Activated CD4-positive, alpha-beta T cell treated with anti-CD3 and anti-CD28 coated beads for 36 hours (primary cell): ENCODE results near the gene ARV1. TPM values are rescaled to one million over a fixed set of nuclear protein-coding genes. Genes with fewer than 3 reads are reported as not detected.
"Not testable (repeated sequence)": the region's sequence is repeated elsewhere in the genome, so short reads cannot be mapped to it uniquely, and the experiment has no call there.

Experiments used
- ATAC-seq: fragments of 200-7000 bp; cut with Tn5 transposase; one replicate; pipeline ENCODE4 v1.10.0; 2021; ENCODE audit warnings: mild to moderate bottlenecking, moderate library complexity
- CTCF ChIA-PET: fragments of 350-600 bp; sonication (Branson Sonifier 250); formaldehyde crosslinking; loops from one replicate; lab custom pipeline; 2021; ENCODE audit warnings: antibody characterized with exemption; lab: Charles Lee
- POLR2A ChIA-PET: fragments of 350-600 bp; sonication (Branson Sonifier 250); formaldehyde crosslinking; loops from one replicate; lab custom pipeline; 2021; ENCODE audit warnings: antibody characterized with exemption, inconsistent platforms; lab: Charles Lee
- DNase-seq: peaks from one replicate; pipeline ENCODE4 v3.0.0-alpha.2; 2020
- H3K27ac Mint-ChIP-seq: one replicate; pipeline ENCODE4 v1.8.0; 2021; ENCODE audit warnings: mixed read lengths
- H3K27me3 Mint-ChIP-seq: one replicate; pipeline ENCODE4 v1.8.0; 2021; ENCODE audit warnings: mixed read lengths
- H3K36me3 Mint-ChIP-seq: one replicate; pipeline ENCODE4 v1.8.0; 2021; ENCODE audit warnings: low read depth, mixed read lengths
- H3K4me1 Mint-ChIP-seq: one replicate; pipeline ENCODE4 v1.8.0; 2021; ENCODE audit warnings: mixed read lengths
- H3K4me3 Mint-ChIP-seq: one replicate; pipeline ENCODE4 v1.8.0; 2021; ENCODE audit warnings: mild to moderate bottlenecking, moderate library complexity, mixed read lengths
- H3K9me3 Mint-ChIP-seq: one replicate; pipeline ENCODE4 v1.8.0; 2021; ENCODE audit warnings: low read depth, mixed read lengths
- intact Hi-C, 2 experiments: fragments of 100-400 bp; cut with DNase I in 1 of 2; cut with micrococcal nuclease in 1 of 2; formaldehyde crosslinking; loops; one replicate each; pipeline versions ENCODE4 v1.14.2 to v1.15.1; 2022 to 2024; cut with DNase I, micrococcal nuclease
- total RNA-seq, 2 experiments: library from RNA; stranded (reverse); gene quantifications; one replicate each; pipeline ENCODE4 v1.2.3, GENCODE V29; 2021

Gene ARV1
- total RNA-seq, 2 experiments from 2014 or later = 16.2 to 16.9 TPM

DNA sequence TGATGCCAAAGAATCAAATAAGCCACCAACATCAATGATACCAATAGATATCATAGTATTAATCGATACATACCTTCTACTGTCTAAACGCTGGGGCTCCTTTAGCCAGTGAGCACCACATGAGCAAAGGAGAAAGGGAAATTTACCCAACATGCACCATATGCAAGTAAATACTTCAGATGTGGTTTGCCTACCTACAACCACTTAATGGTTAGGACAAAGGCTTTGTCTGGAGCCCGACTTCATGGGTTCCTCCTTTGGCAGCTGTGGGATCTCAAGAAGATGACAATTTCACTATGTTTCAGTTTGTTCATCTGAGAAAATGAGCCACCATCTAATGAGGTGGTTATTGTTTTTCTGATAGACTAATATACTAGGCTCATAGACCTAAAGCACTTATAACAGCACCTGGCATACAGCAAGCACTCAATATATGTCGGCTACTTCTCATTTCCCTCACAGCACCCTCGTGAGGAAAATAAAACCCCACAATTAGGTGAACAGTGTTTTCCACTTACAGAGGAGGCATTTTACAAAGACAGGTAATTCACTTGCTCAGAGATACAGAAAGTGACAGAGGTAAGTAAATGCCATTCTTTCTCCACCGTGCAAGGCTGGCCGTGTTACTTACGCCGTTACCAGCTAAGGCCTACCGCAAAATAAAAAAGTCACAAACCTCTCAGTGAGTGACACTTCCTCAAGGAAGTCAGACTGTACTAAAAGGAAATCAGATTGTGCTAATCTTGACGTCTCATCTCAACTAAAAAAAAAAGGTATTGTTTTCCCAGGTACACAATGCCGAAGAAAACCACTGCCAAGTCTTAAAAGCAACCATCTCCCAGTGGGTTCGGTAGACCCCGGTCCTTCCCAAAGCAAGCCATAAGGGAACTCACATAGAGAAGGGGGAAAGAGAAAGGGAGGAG lies 1.8 kb upstream of the ARV1 start:
- Mint-ChIP-seq H3K27me3 (no peaks in the 10 kb centered on the region), H3K9me3 (no peaks in the 10 kb centered on the region), H3K4me1 (peaks cover 49% of the 10 kb centered on the region), H3K4me3 (peak overlapping the region; percentile 86), H3K36me3 (peaks cover 25% of the 10 kb centered on the region), H3K27ac (peak overlapping the region; percentile 98)
- ChIA-PET POLR2A (no interaction called here), CTCF (interaction anchor here (1.0 to 1.1 kb wide), 2 partner anchors 18 to 54 kb away, joined by 3 to 4 read pairs; no protein-coding TSS in a partner anchor)
- DNase-seq = peak; percentile 30
- intact Hi-C loops = loop anchor here (5.0 to 10.0 kb wide), 5 partner anchors 110 to 1635 kb away; partner anchors contain the start of genes C1orf198 (in 1 of the 2), CCSAP (in 1 of the 2), EGLN1 (in 1 of the 2) and NUP133 (in 1 of the 2)
- ATAC-seq = no peak

DNA sequence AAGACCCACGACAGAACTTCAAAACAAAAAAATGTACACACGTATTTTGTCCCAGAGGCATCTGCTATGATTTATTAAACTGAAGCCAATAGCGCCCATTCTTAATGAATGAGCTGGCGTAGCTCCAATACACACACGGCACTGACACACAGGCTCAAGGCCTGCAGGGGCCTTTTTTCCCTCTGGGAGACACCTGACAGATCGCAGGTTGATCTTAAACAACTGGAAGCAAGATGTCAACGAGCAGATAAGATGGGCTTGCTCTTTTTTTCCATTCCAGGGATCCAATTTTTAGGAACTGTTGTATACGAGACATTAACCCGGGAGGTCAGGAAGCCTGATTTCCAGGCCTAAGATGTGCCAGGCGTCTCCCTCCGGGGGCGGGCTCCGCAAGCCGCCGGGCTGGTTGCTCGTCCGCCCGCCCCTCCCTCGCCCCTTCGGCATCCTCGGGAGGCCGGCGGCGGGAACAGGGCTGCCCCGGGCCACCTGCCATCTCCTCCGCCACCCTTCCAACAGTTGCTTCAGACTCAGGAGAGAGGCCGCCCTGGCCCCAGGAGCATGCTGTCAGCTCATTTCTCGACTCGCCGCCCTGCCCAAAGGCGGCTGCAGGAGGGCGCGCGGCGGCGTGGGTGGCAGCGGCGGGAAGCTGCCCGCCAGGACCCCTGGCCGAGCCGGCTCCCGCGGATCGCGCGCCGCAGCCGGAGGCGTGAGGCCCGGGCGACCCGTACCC lies 968 bp upstream of the ARV1 start:
- DNase-seq (peak; percentile 65), ATAC-seq (no peak)
- intact Hi-C loops = loop anchor here (1.0 to 10.0 kb wide), 11 partner anchors 61 to 1636 kb away; partner anchors contain the start of genes C1orf198 (in 1 of the 2), CCSAP (in 1 of the 2), COG2 (in 1 of the 2) and EGLN1 (in 1 of the 2)
- Mint-ChIP-seq H3K36me3 (peaks cover 25% of the 10 kb centered on the region), H3K27ac (peak overlapping the region; percentile 98), H3K4me3 (peak overlapping the region; percentile 86), H3K9me3 (no peaks in the 10 kb centered on the region), H3K4me1 (peaks cover 41% of the 10 kb centered on the region), H3K27me3 (no peaks in the 10 kb centered on the region)
- CTCF ChIA-PET = interaction anchor here (0.6 to 1.4 kb wide), 2 partner anchors 7 to 344 kb away, joined by 3 read pairs; no protein-coding TSS in a partner anchor
- POLR2A ChIA-PET = interaction anchor here (1.0 kb wide), 1 partner anchor 9 kb away, joined by 3 read pairs; no protein-coding TSS in a partner anchor

DNA sequence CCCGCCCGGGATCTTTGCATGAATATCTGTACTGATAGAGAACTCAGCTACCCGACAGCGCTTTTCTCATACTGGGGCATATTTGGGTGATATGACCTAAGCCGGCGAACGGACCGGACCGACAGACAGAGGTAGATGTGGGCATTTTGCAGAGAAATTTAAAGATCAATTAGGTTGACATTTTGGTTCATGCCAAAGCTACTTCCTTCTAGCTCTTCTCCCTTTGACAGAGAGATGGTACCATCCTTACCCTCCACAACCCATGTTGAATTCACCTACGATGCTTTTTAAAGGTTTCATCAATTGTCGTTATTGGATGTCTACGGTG lies 459 bp downstream of the ARV1 start:
- peaks cover 26% of the 10 kb centered on the region for H3K4me1 Mint-ChIP-seq
- H3K36me3 Mint-ChIP-seq = peaks cover 23% of the 10 kb centered on the region
- POLR2A ChIA-PET = interaction anchor here (1.0 kb wide), 1 partner anchor 10 kb away, joined by 3 read pairs; no protein-coding TSS in a partner anchor
- H3K4me3 Mint-ChIP-seq = no peak overlapping the region
- CTCF ChIA-PET = interaction anchor here (1.0 to 1.5 kb wide), 4 partner anchors 9 to 336 kb away, joined by 3 to 6 read pairs (median 4); no protein-coding TSS in a partner anchor
- peak overlapping the region; percentile 93 for H3K27ac Mint-ChIP-seq
- ATAC-seq (no peak), DNase-seq (no peak)
- H3K9me3 Mint-ChIP-seq = no peaks in the 10 kb centered on the region
- no peaks in the 10 kb centered on the region for H3K27me3 Mint-ChIP-seq
- intact Hi-C loops = loop anchor here (1.0 to 10.0 kb wide), 17 partner anchors 59 to 1637 kb away; partner anchors contain the start of genes C1orf198 (in 2 of the 2), COG2 (in 2 of the 2), GNPAT (in 2 of the 2) and SPRTN (in 2 of the 2)

DNA sequence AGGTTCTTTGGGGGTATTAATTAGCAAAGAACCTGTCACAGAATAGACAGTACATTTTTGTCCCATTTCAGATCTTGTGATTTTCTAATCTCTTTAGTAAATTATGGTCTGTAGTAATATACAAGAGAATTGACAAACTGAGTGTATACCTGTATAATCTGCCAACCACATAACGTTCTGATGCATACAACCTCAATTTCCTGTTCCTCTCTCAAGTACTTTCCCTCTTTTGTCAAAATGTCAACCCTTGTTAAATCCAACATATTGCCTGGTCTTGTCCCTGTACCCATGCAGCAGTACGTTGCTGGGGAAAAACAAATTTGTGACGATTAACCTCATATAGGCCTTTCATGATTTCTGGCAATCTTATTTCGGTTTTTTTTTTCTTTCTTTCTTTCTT lies 1.1 kb downstream of the ARV1 start:
- peak overlapping the region; percentile 93 for H3K27ac Mint-ChIP-seq
- intact Hi-C loops = loop anchor here (1.0 to 10.0 kb wide), 17 partner anchors 59 to 1638 kb away; partner anchors contain the start of genes C1orf198 (in 2 of the 2), COG2 (in 2 of the 2), GNPAT (in 2 of the 2) and SPRTN (in 2 of the 2)

DNA sequence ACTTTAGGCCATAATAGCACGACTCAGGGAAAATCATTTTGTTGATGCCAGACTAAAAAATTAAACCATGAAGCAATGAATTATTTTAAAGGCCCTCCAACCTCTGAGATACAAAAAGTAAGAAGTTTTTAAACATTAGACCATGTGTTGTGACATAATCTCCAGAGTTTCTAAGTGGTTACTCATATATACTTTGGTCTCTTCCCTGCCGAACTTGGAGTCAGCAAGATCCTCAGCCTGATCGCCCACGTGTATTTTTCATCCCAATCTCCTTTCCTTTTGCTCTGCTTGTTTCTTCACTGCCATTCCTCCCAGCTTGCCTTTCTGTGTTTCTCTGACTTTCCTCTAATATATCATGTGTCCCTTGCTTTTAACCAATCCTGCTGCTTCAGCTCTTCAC lies 3.8 kb downstream of the ARV1 start:
- H3K4me3 Mint-ChIP-seq = no peak overlapping the region
- H3K9me3 Mint-ChIP-seq = no peaks in the 10 kb centered on the region
- no peak overlapping the region for H3K27ac Mint-ChIP-seq
- DNase-seq = no peak
- peaks cover 17% of the 10 kb centered on the region for H3K36me3 Mint-ChIP-seq
- peaks cover 2% of the 10 kb centered on the region for H3K4me1 Mint-ChIP-seq
- ATAC-seq = no peak
- intact Hi-C loops = no loop called here
- CTCF ChIA-PET = interaction anchor here (1.6 kb wide), 1 partner anchor 64 kb away, joined by 4 read pairs; no protein-coding TSS in a partner anchor
- H3K27me3 Mint-ChIP-seq = no peaks in the 10 kb centered on the region
- POLR2A ChIA-PET = no interaction called here

More for the DNA sequence above, 1.1 kb downstream of the ARV1 start:
- DNase-seq (no peak), ATAC-seq (no peak)
- peaks cover 24% of the 10 kb centered on the region for H3K4me1 Mint-ChIP-seq
- no peaks in the 10 kb centered on the region for H3K27me3 Mint-ChIP-seq
- ChIA-PET CTCF (interaction anchor here (1.2 to 1.5 kb wide), 2 partner anchors 108 to 337 kb away, joined by 3 to 4 read pairs; no protein-coding TSS in a partner anchor), POLR2A (no interaction called here)
- no peak overlapping the region for H3K4me3 Mint-ChIP-seq
- H3K9me3 Mint-ChIP-seq = no peaks in the 10 kb centered on the region
- peaks cover 23% of the 10 kb centered on the region for H3K36me3 Mint-ChIP-seq

DNA sequence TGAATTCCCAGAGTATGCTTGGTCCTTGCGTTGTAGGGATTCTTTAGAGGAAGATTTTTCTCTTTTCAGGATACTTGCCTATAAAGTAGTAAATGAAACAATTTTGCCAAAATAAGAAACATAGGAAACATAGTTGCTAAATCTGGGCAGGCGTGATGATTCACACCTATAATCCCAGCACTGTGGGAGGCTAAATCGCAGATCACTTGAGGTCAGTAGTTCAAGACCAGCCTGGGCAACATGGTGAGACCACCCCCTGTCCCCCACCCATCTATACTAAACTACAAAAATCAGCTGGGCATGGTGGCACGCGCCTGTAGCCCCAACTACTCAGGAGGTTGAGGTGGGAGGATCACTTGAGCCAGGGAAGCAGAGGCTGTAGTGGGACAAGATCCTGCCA lies 4.9 kb downstream of the ARV1 start:
- ChIA-PET CTCF (no interaction called here), POLR2A (no interaction called here)
- Mint-ChIP-seq H3K27me3 (no peaks in the 10 kb centered on the region), H3K4me3 (no peak overlapping the region), H3K27ac (no peak overlapping the region), H3K9me3 (no peaks in the 10 kb centered on the region), H3K4me1 (peaks cover 2% of the 10 kb centered on the region), H3K36me3 (peaks cover 18% of the 10 kb centered on the region)
- ATAC-seq (no peak), DNase-seq (no peak)
- intact Hi-C loops = no loop called here

DNA sequence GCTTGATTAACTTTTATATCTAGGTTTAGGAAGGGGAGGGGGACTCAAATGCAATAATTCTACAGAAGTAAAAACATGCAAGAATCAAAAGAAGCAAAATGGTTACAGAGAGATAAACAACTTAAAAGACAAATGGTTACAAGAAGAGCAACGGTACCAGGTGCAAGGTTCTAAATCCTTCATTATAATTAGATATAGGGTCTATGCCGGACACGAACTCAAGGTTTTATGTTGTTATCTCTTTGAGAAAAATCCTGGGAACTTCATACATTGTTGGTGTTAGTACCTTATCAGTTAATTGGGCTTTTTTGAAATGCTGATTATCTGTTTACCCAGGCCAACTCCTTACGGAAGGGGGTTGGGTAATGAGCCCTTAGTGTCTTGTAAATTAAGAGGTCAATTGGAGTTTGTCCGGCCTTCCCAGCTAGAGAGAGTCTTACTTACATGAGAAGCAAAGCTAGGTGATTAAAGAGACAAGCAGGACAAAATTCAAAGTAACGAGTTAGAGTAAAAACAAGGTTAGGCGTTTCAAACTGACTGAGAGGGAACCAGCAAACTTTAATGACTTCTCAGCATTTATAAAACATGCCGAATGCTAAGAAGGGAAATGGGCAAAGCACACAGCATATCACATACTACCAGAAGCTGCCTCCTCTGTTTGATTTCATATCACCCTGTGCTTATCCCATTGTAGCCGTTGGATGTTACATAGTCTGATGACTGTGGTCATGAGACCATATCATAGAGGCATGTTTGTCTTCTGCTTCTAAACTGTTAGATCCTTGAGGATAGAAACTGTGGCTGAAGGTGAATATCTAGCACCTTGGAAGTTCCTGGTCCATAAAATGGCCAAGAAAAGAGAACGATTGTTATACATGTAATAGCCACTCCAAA lies 6.0 kb downstream of the ARV1 start:
- peaks cover 19% of the 10 kb centered on the region for H3K36me3 Mint-ChIP-seq
- H3K27me3 Mint-ChIP-seq, H3K27ac Mint-ChIP-seq, ATAC-seq, POLR2A ChIA-PET, H3K9me3 Mint-ChIP-seq, H3K4me1 Mint-ChIP-seq, H3K4me3 Mint-ChIP-seq, intact Hi-C loops, DNase-seq: not testable (repeated sequence)
- CTCF ChIA-PET = interaction anchor here (1.1 kb wide), 1 partner anchor 67 kb away, joined by 3 read pairs; no protein-coding TSS in a partner anchor

DNA sequence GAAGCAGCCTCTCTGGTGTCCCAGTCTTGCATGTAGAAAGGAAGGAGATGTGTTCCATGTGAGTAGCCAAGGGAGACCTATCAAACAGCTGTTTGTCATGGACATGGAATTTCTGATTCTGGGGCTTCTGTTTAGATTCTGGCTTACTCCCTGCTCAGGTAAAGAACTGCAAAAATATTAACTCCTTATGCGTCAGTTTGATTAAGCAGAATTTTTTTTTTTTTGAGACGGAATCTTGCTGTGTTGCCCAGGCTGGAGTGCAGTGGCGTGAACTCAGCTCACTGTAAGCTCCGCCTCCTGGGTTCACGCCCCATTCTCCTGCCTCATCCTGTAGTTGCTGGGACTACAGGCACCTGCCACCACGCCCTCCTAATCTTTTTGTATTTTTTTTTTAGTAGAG lies 6.8 kb downstream of the ARV1 start:
- ChIA-PET POLR2A (no interaction called here), CTCF (interaction anchor here (1.1 kb wide), 1 partner anchor 67 kb away, joined by 3 read pairs; no protein-coding TSS in a partner anchor)
- Mint-ChIP-seq H3K4me3 (no peak overlapping the region), H3K36me3 (peaks cover 19% of the 10 kb centered on the region), H3K27me3 (no peaks in the 10 kb centered on the region), H3K27ac (no peak overlapping the region), H3K9me3 (no peaks in the 10 kb centered on the region), H3K4me1 (peaks cover 2% of the 10 kb centered on the region)
- intact Hi-C loops = no loop called here
- DNase-seq (no peak), ATAC-seq (no peak)

DNA sequence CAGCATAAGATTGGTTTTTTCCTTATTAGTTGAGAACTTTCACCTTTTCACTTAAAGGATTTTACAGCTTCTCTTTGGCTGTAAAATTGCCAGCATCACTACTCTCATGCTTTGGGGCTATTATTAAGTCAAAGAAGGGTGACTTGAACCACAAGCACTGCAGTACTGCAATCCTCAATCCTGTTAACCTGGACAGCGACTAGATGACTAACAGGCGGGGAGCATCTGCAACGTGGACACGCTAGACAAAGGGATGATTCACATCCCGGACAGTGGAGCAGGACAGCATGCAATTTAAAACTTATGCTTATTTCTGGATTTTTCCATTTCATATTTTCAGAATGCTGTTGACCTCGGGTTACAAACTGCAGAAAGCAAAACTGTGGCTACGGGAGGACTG lies 8.1 kb downstream of the ARV1 start:
- H3K9me3 Mint-ChIP-seq = no peaks in the 10 kb centered on the region
- peaks cover 26% of the 10 kb centered on the region for H3K36me3 Mint-ChIP-seq
- no peak for DNase-seq
- H3K4me1 Mint-ChIP-seq = peaks cover 2% of the 10 kb centered on the region
- no peak overlapping the region for H3K4me3 Mint-ChIP-seq
- intact Hi-C loops = no loop called here
- ATAC-seq = no peak
- H3K27me3 Mint-ChIP-seq = no peaks in the 10 kb centered on the region
- CTCF ChIA-PET = no interaction called here
- POLR2A ChIA-PET = no interaction called here
- H3K27ac Mint-ChIP-seq = no peak overlapping the region

DNA sequence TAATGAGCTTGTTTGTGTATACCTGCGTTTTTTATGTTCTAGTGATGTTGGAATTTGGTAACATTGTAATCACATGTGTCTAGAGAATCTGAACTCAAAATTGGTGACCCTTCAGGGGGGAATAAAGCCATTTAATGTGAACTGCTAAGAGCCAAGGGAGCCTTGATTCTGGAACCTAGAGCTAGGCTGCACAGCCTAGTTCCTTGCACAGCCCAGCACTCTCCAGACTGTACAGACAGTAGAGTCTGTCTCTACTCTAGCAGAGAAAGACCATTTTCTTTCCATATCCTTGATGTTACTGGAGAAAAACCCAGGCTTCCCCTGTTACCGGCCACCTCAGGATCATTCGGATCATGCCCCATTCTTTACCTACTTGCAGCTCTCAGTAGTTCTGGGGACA lies 8.6 kb downstream of the ARV1 start:
- intact Hi-C loops = no loop called here
- CTCF ChIA-PET = no interaction called here
- POLR2A ChIA-PET = interaction anchor here (0.5 kb wide), 1 partner anchor 37 kb away, joined by 4 read pairs; no protein-coding TSS in a partner anchor
- Mint-ChIP-seq H3K36me3 (peaks cover 31% of the 10 kb centered on the region), H3K4me1 (peaks cover 2% of the 10 kb centered on the region), H3K27me3 (no peaks in the 10 kb centered on the region), H3K9me3 (no peaks in the 10 kb centered on the region), H3K27ac (no peak overlapping the region), H3K4me3 (no peak overlapping the region)
- ATAC-seq (no peak), DNase-seq (no peak)
